Measurements from ENCODE around the gene CCDC137. TPM values are rescaled to one million over a fixed set of nuclear protein-coding genes. Genes with fewer than 3 reads are reported as not detected.

CCDC137 gene
- total and polyA plus RNA-seq, 2 donors (not counting 3 experiments of a cell fraction or from before 2014, with no cell fraction given), result 12.9 to 32.2 TPM

Small RNA genes lying within 50 kb of the gene (microRNA-seq; reads per million reads assigned to microRNA genes)
- gene MIR6786 (ENCODE audit: borderline number of aligned reads, borderline replicate concordance), result not detected

Small RNA genes lying within 50 kb of the gene (small RNA-seq; reads per million reads assigned to genes)
- gene MIR6786 (ENCODE audit: insufficient read depth, insufficient read length, low read depth, low replicate concordance), result not detected

Other genes with a start within 250 kb of the CCDC137 start
- gene ACTG1, start 153.9 kb upstream of the CCDC137 start, total RNA-seq, result 6,127 and 6,180 TPM in 2 replicates
- gene ACTG1, start 153.9 kb upstream of the CCDC137 start, polyA plus RNA-seq, result 7,850 and 10,663 TPM in 2 replicates
- gene FSCN2, start 138.4 kb upstream of the CCDC137 start, total RNA-seq, result 0.58 and 0.71 TPM in 2 replicates
- 0.32 and 0.46 TPM in 2 replicates for gene FSCN2, start 138.4 kb upstream of the CCDC137 start, polyA plus RNA-seq
- gene FAAP100, start 114.4 kb upstream of the CCDC137 start, total RNA-seq, result 50.2 and 54.3 TPM in 2 replicates
- gene FAAP100, start 114.4 kb upstream of the CCDC137 start, polyA plus RNA-seq, result 35.4 and 40.4 TPM in 2 replicates
- 150 and 160 TPM in 2 replicates for gene NPLOC4, start 29.6 kb upstream of the CCDC137 start, total RNA-seq
- gene NPLOC4, start 29.6 kb upstream of the CCDC137 start, polyA plus RNA-seq, result 175 and 181 TPM in 2 replicates
- 0.44 and 0.91 TPM in 2 replicates for gene TSPAN10, start 29.5 kb upstream of the CCDC137 start, total RNA-seq
- 1.1 TPM in 2 replicates for gene TSPAN10, start 29.5 kb upstream of the CCDC137 start, polyA plus RNA-seq
- 1.4 and 1.8 TPM in 2 replicates for gene PDE6G, start 10.2 kb upstream of the CCDC137 start, total RNA-seq
- gene PDE6G, start 10.2 kb upstream of the CCDC137 start, polyA plus RNA-seq, result 3.7 and 5.1 TPM in 2 replicates
- 18.5 and 20.1 TPM in 2 replicates for gene OXLD1, start 132 bp upstream of the CCDC137 start, total RNA-seq
- gene OXLD1, start 132 bp upstream of the CCDC137 start, polyA plus RNA-seq, result 35.2 and 47.6 TPM in 2 replicates
- 40.5 and 41.4 TPM in 2 replicates for gene ARL16, start 17.1 kb downstream of the CCDC137 start, total RNA-seq
- gene ARL16, start 17.1 kb downstream of the CCDC137 start, polyA plus RNA-seq, result 55.5 and 71.7 TPM in 2 replicates
- gene HGS, start 17.3 kb downstream of the CCDC137 start, total RNA-seq, result 150 and 166 TPM in 2 replicates
- gene HGS, start 17.3 kb downstream of the CCDC137 start, polyA plus RNA-seq, result 191 and 229 TPM in 2 replicates
- gene MRPL12, start 36.6 kb downstream of the CCDC137 start, total RNA-seq, result 89.2 and 91.9 TPM in 2 replicates
- 99.9 and 126 TPM in 2 replicates for gene MRPL12, start 36.6 kb downstream of the CCDC137 start, polyA plus RNA-seq
- 16.7 and 17.2 TPM in 2 replicates for gene SLC25A10, start 45.5 kb downstream of the CCDC137 start, total RNA-seq
- 16.7 and 22.4 TPM in 2 replicates for gene SLC25A10, start 45.5 kb downstream of the CCDC137 start, polyA plus RNA-seq
- not detected in 2 replicates for gene GCGR, start 137.4 kb downstream of the CCDC137 start, total RNA-seq
- gene GCGR, start 137.4 kb downstream of the CCDC137 start, polyA plus RNA-seq, result not detected in 2 replicates
- gene MCRIP1, start 166.6 kb downstream of the CCDC137 start, total RNA-seq, result 121 and 129 TPM in 2 replicates
- 205 and 281 TPM in 2 replicates for gene MCRIP1, start 166.6 kb downstream of the CCDC137 start, polyA plus RNA-seq
- not detected in 2 replicates for gene PPP1R27, start 168.3 kb downstream of the CCDC137 start, total RNA-seq
- not detected in 2 replicates for gene PPP1R27, start 168.3 kb downstream of the CCDC137 start, polyA plus RNA-seq
- 872 and 988 TPM in 2 replicates for gene P4HB, start 193.8 kb downstream of the CCDC137 start, total RNA-seq
- 156 and 201 TPM in 2 replicates for gene P4HB, start 193.8 kb downstream of the CCDC137 start, polyA plus RNA-seq
- gene ARHGDIA, start 204.6 kb downstream of the CCDC137 start, total RNA-seq, result 617 and 645 TPM in 2 replicates
- 358 and 487 TPM in 2 replicates for gene ARHGDIA, start 204.6 kb downstream of the CCDC137 start, polyA plus RNA-seq
- 175 and 183 TPM in 2 replicates for gene ALYREF, start 224.8 kb downstream of the CCDC137 start, total RNA-seq
- gene ALYREF, start 224.8 kb downstream of the CCDC137 start, polyA plus RNA-seq, result 92.0 and 101 TPM in 2 replicates
- 126 and 128 TPM in 2 replicates for gene ANAPC11, start 225.0 kb downstream of the CCDC137 start, total RNA-seq
- gene ANAPC11, start 225.0 kb downstream of the CCDC137 start, polyA plus RNA-seq, result 801 and 844 TPM in 2 replicates
- 0.42 TPM in 1 of 2 replicates, not detected in the other for gene NPB, start 235.5 kb downstream of the CCDC137 start, total RNA-seq
- gene NPB, start 235.5 kb downstream of the CCDC137 start, polyA plus RNA-seq, result 0.33 and 0.81 TPM in 2 replicates
- gene PCYT2, start 244.7 kb downstream of the CCDC137 start, total RNA-seq, result 52.3 and 57.1 TPM in 2 replicates
- 52.0 and 54.6 TPM in 2 replicates for gene PCYT2, start 244.7 kb downstream of the CCDC137 start, polyA plus RNA-seq